H1 (cell line): ENCODE measurements around the gene PDE4B. TPM values are rescaled to one million over a fixed set of nuclear protein-coding genes. Genes with fewer than 3 reads are reported as not detected.

Experiments
- CTCF ChIA-PET: fragments of 300-600 bp; sonication (Branson Sonifier 250); formaldehyde crosslinking; loops from one replicate; lab custom pipeline; 2021; ENCODE audit not compliant: partially characterized antibody; lab: Charles Lee
- POLR2A ChIA-PET: fragments of 300-600 bp; sonication (Branson Sonifier 250); formaldehyde crosslinking; loops from one replicate; lab custom pipeline; 2021; ENCODE audit warnings: inconsistent platforms; ENCODE audit not compliant: partially characterized antibody; lab: Charles Lee
- DNase-seq, 2 experiments: peaks; one replicate each; pipeline versions ENCODE4 v3.0.0 to v3.0.0-alpha.2; 2010 to 2022; ENCODE audit warnings: low spot score in 2 of 2, low read depth in 1 of 2, mixed read lengths in 1 of 2
- FAIRE-seq: peaks from 2 replicates; lab custom pipeline; 2011; peaks lifted over from hg19 to GRCh38; lab: Jason Lieb, UNC
- H2AFZ ChIP-seq: 2 replicates; pipeline ENCODE4 v1.8.1; 2012; ENCODE audit warnings: low read length, inconsistent platforms
- H2AK5ac ChIP-seq: 2 replicates; pipeline ENCODE4 v1.6.1; 2013; ENCODE audit warnings: low read depth, low read length
- H2BK120ac ChIP-seq: replicated peaks from 2 replicates; pipeline ENCODE3; 2013; ENCODE audit warnings: low read depth, low read length, inconsistent platforms
- H2BK12ac ChIP-seq: 2 replicates; pipeline ENCODE4 v1.6.1; 2013; ENCODE audit warnings: low read depth, low read length
- H2BK15ac ChIP-seq: 2 replicates; pipeline ENCODE4 v1.6.1; 2013; ENCODE audit warnings: low read length
- H2BK20ac ChIP-seq: 2 replicates; pipeline ENCODE4 v1.6.1; 2013; ENCODE audit warnings: low read length
- H2BK5ac ChIP-seq: 2 replicates; pipeline ENCODE4 v1.6.1; 2013; ENCODE audit warnings: low read depth, low read length
- H3K14ac ChIP-seq: 2 replicates; pipeline ENCODE4 v1.6.1; 2013; ENCODE audit warnings: inconsistent platforms; ENCODE audit not compliant: insufficient read length
- H3K18ac ChIP-seq: 2 replicates; pipeline ENCODE4 v1.6.1; 2013; ENCODE audit warnings: low read length; ENCODE audit errors: extremely low read depth
- H3K23ac ChIP-seq: 2 replicates; pipeline ENCODE4 v1.6.1; 2013; ENCODE audit warnings: inconsistent platforms; ENCODE audit not compliant: insufficient read length
- H3K23me2 ChIP-seq: 2 replicates; pipeline ENCODE4 v1.6.1; 2013; ENCODE audit warnings: low read depth, low read length
- H3K27ac ChIP-seq: 2 replicates; pipeline ENCODE4 v1.6.1; 2011; ENCODE audit warnings: low read depth, low read length, inconsistent platforms
- H3K27me3 ChIP-seq, 4 experiments: replicated peaks in 1 of 4; 1 replicate in 1 of 4; 2 replicates in 3 of 4; pipeline versions ENCODE4 v1.6.1 to v1.8.1; 2011 to 2013; ENCODE audit warnings: low read length in 3 of 4, mild to moderate bottlenecking in 3 of 4, inconsistent platforms in 2 of 4, mixed read lengths in 2 of 4, moderate library complexity in 1 of 4; ENCODE audit not compliant: control insufficient read depth in 3 of 4, insufficient read depth in 3 of 4; ENCODE audit errors: extremely low read depth in 1 of 4
- H3K36me3 ChIP-seq, 4 experiments: 2 replicates each; pipeline versions ENCODE4 v1.6.1 to v1.8.1; 2011 to 2013; ENCODE audit warnings: mild to moderate bottlenecking in 4 of 4, low read length in 3 of 4, moderate library complexity in 2 of 4, control low read depth in 1 of 4, inconsistent platforms in 1 of 4; ENCODE audit not compliant: insufficient read depth in 4 of 4, control insufficient read depth in 2 of 4
- H3K4ac ChIP-seq: replicated peaks from 2 replicates; pipeline ENCODE3; 2013; ENCODE audit warnings: low read length, low read depth, mixed read lengths, inconsistent platforms; ENCODE audit not compliant: insufficient read length
- H3K4me1 ChIP-seq, 4 experiments: replicated peaks in 1 of 4; 1 replicate in 1 of 4; 2 replicates in 3 of 4; pipeline versions ENCODE4 v1.6.1 to v1.8.1; 2011 to 2013; ENCODE audit warnings: low read length in 3 of 4, inconsistent platforms in 2 of 4, mixed read lengths in 1 of 4; ENCODE audit not compliant: insufficient read depth in 4 of 4, control insufficient read depth in 3 of 4
- H3K4me2 ChIP-seq, 2 experiments: 2 replicates each; pipeline versions ENCODE4 v1.6.1 to v1.8.1; 2011 to 2013; ENCODE audit warnings: low read depth in 2 of 2, low read length in 2 of 2, control low read depth in 1 of 2, inconsistent platforms in 1 of 2, mild to moderate bottlenecking in 1 of 2; ENCODE audit not compliant: insufficient read depth in 1 of 2
- H3K4me3 ChIP-seq, 4 experiments: fragments of 200-600, 300-600 bp in 1 of 4; sonication (generic), shearing (Covaris generic), sonication (Bioruptor Twin) in 1 of 4; 2 replicates each; pipeline versions ENCODE4 v1.5.1 to v1.8.1; 2011 to 2016; ENCODE audit warnings: low read length in 4 of 4, low read depth in 3 of 4, control low read depth in 2 of 4, inconsistent platforms in 2 of 4, mild to moderate bottlenecking in 2 of 4, mixed read lengths in 1 of 4, moderate library complexity in 1 of 4; ENCODE audit not compliant: insufficient read depth in 2 of 4; ENCODE audit errors: extremely low read depth in 1 of 4
- H3K56ac ChIP-seq: replicated peaks from 2 replicates; pipeline ENCODE3; 2013; ENCODE audit warnings: low read depth, mild to moderate bottlenecking, mixed read lengths, low read length, inconsistent platforms; ENCODE audit not compliant: insufficient read length
- H3K79me1 ChIP-seq: 2 replicates; pipeline ENCODE4 v1.6.1; 2013; ENCODE audit warnings: low read depth, low read length, control low read depth
- H3K79me2 ChIP-seq, 2 experiments: 2 replicates each; pipeline versions ENCODE4 v1.6.1 to v1.8.1; 2012 to 2013; ENCODE audit warnings: low read length in 2 of 2, mild to moderate bottlenecking in 2 of 2, inconsistent platforms in 1 of 2; ENCODE audit not compliant: insufficient read depth in 2 of 2, control insufficient read depth in 1 of 2
- H3K9ac ChIP-seq, 4 experiments: replicated peaks in 1 of 4; 1 replicate in 1 of 4; 2 replicates in 3 of 4; pipeline versions ENCODE4 v1.6.1 to v1.8.1; 2011 to 2013; ENCODE audit warnings: low read depth in 3 of 4, low read length in 3 of 4, control low read depth in 2 of 4, mild to moderate bottlenecking in 2 of 4, moderate library complexity in 2 of 4, inconsistent platforms in 1 of 4; ENCODE audit errors: extremely low read depth in 1 of 4
- H3K9me3 ChIP-seq, 2 experiments: 2 replicates each; pipeline versions ENCODE4 v1.6.1 to v1.8.1; 2012 to 2013; ENCODE audit warnings: mild to moderate bottlenecking in 2 of 2, moderate library complexity in 2 of 2, control low read depth in 1 of 2, inconsistent platforms in 1 of 2, low read depth in 1 of 2, low read length in 1 of 2, mixed read lengths in 1 of 2; ENCODE audit not compliant: insufficient read depth in 2 of 2
- H4K20me1 ChIP-seq, 2 experiments: replicated peaks in 1 of 2; 2 replicates each; pipeline versions ENCODE3 to v1.8.1; 2011 to 2013; ENCODE audit warnings: inconsistent platforms in 2 of 2, low read length in 2 of 2, mild to moderate bottlenecking in 1 of 2; ENCODE audit not compliant: insufficient read depth in 2 of 2, control insufficient read depth in 1 of 2
- H4K5ac ChIP-seq: 2 replicates; pipeline ENCODE4 v1.6.1; 2013; ENCODE audit warnings: low read length, low read depth, mixed read lengths, inconsistent platforms; ENCODE audit not compliant: insufficient read length
- H4K8ac ChIP-seq: 2 replicates; pipeline ENCODE4 v1.8.0; 2013; ENCODE audit warnings: mild to moderate bottlenecking, moderate library complexity, low read length, inconsistent platforms; ENCODE audit not compliant: insufficient read depth; ENCODE audit errors: extremely low read depth
- H4K91ac ChIP-seq: replicated peaks from 2 replicates; pipeline ENCODE3; 2013; ENCODE audit warnings: low read length, mixed read lengths, inconsistent platforms; ENCODE audit not compliant: insufficient read length
- ASH2L ChIP-seq: fragments of 200-600, 300-600 bp; sonication (generic); IDR thresholded peaks from one replicate; pipeline ENCODE4 v1.7.1; 2017; ENCODE audit warnings: low read length
- BCL11A ChIP-seq, 2 experiments: IDR thresholded peaks; one replicate each; pipeline ENCODE4 v1.6.1; 2011; ENCODE audit warnings: low read depth in 2 of 2, low read length in 2 of 2, mild to moderate bottlenecking in 2 of 2
- CHD2 ChIP-seq: IDR thresholded peaks from 2 replicates; pipeline ENCODE4 v1.6.1; 2012; ENCODE audit warnings: low read length, improper control_type of control experiment
- CTBP2 ChIP-seq: IDR thresholded peaks from 2 replicates; pipeline ENCODE4 v1.7.0; 2011; ENCODE audit warnings: borderline replicate concordance, mild to moderate bottlenecking, moderate library complexity, mixed read lengths, low read length; ENCODE audit not compliant: insufficient read depth, insufficient read length
- FOSL1 ChIP-seq: IDR thresholded peaks from 2 replicates; pipeline ENCODE4 v1.6.1; 2011; ENCODE audit warnings: mild to moderate bottlenecking, low read depth, low read length, moderate library complexity; ENCODE audit not compliant: insufficient read depth
- GABPA ChIP-seq: IDR thresholded peaks from 2 replicates; pipeline ENCODE4 v1.6.1; 2011; ENCODE audit warnings: mild to moderate bottlenecking, low read length, moderate library complexity, borderline replicate concordance; ENCODE audit not compliant: insufficient read depth
- MAFK ChIP-seq: IDR thresholded peaks from 2 replicates; pipeline ENCODE4 v1.6.1; 2012; ENCODE audit warnings: low read depth, mild to moderate bottlenecking, improper control_type of control experiment, low read length
- POLR2AphosphoS5 ChIP-seq: IDR thresholded peaks from 2 replicates; pipeline ENCODE4 v1.6.1; 2011; ENCODE audit warnings: low read depth, low read length
- RXRA ChIP-seq: IDR thresholded peaks from 2 replicates; pipeline ENCODE4 v1.6.1; 2011; ENCODE audit warnings: low read depth, mild to moderate bottlenecking, low read length, moderate library complexity; ENCODE audit not compliant: insufficient read depth
- SAP30 ChIP-seq: fragments of 300-600 bp; sonication (generic); IDR thresholded peaks from 2 replicates; pipeline ENCODE4 v1.7.1; 2012; ENCODE audit warnings: low read length, moderate library complexity, mild to moderate bottlenecking, inconsistent platforms; ENCODE audit not compliant: insufficient read depth, insufficient replicate concordance
- SP2 ChIP-seq: IDR thresholded peaks from 2 replicates; pipeline ENCODE4 v1.6.1; 2012; ENCODE audit warnings: mild to moderate bottlenecking, low read length, inconsistent platforms
- TBP ChIP-seq: IDR thresholded peaks from 2 replicates; pipeline ENCODE4 v1.6.1; 2011; ENCODE audit warnings: low read depth, low read length, improper control_type of control experiment
- TCF12 ChIP-seq: IDR thresholded peaks from 2 replicates; pipeline ENCODE4 v1.6.1; 2011; ENCODE audit warnings: low read depth, mild to moderate bottlenecking, low read length
- USF2 ChIP-seq: IDR thresholded peaks from 2 replicates; pipeline ENCODE4 v1.6.1; 2011; ENCODE audit warnings: low read length, improper control_type of control experiment
- YY1 ChIP-seq: IDR thresholded peaks from 2 replicates; pipeline ENCODE4 v1.6.1; 2011; ENCODE audit warnings: low read depth, mild to moderate bottlenecking, low read length
- ZNF274 ChIP-seq: IDR thresholded peaks from 2 replicates; pipeline ENCODE4 v1.7.0; 2012; ENCODE audit warnings: low read length, borderline replicate concordance; ENCODE audit errors: extremely low read depth
- polyA plus RNA-seq, 7 experiments: library from polyadenylated mRNA; depleted of rRNA in 3 of 7; stranded (reverse) in 5 of 7; unstranded in 2 of 7; fragments of >200 nt in 5 of 7; fragments of 200-250 nt in 2 of 7; gene quantifications; 1 replicate in 5 of 7; 2 replicates in 1 of 7; 4 replicates in 1 of 7; pipeline versions ENCODE4 v1.2.1 to v1.2.3, GENCODE V29; 2011 to 2013; ENCODE audit warnings: missing spikeins in 2 of 7, mixed read lengths in 2 of 7
- total RNA-seq: library from RNA; stranded (reverse); fragmentation: NEBNext Ultra II Directional; extraction: Animal tissue kit (Norgen Biotek cat#: 25700); gene quantifications from 2 replicates; pipeline ENCODE4 v1.2.1, GENCODE V29; 2021

PDE4B gene
- total and polyA plus RNA-seq, 2 of the 8 experiments (the other 6 are each of a cell fraction or from before 2014, with no cell fraction given), result 5.0 to 15.1 TPM

- Histone ChIP-seq H3K14ac (no peak overlapping the region), H3K36me3 (no peaks in the 10 kb centered on the region), H3K4ac (no peak overlapping the region), H2BK120ac (no peak overlapping the region), H2AFZ (no peak overlapping the region), H3K79me2 (no peaks in the 10 kb centered on the region), H4K5ac (peak overlapping the region; percentile 10), H3K18ac (no peak overlapping the region), H3K27ac (no peak overlapping the region), H3K56ac (no peak overlapping the region), H3K4me3 (no peak overlapping the region), H3K4me1 (no peaks in the 10 kb centered on the region), H3K9ac (no peak overlapping the region), H3K27me3 (no peaks in the 10 kb centered on the region), H3K23me2 (no peaks in the 10 kb centered on the region), H2BK5ac (no peak overlapping the region), H4K8ac (no peak overlapping the region), H3K23ac (no peak overlapping the region), H3K4me2 (no peak overlapping the region), H3K9me3 (no peaks in the 10 kb centered on the region), H2BK12ac (no peak overlapping the region), H2BK20ac (no peak overlapping the region), H4K20me1 (no peaks in the 10 kb centered on the region), H2BK15ac (no peak overlapping the region), H2AK5ac (no peak overlapping the region), H4K91ac (no peak overlapping the region), H3K79me1 (no peaks in the 10 kb centered on the region)
- FAIRE-seq, result no peak
- DNase-seq, result no peak
- ChIA-PET POLR2A (no interaction called here), CTCF (no interaction called here)
- TF ChIP-seq ASH2L (no peak), GABPA (no peak), POLR2AphosphoS5 (no peak), RXRA (no peak), TCF12 (no peak), TBP (no peak), BCL11A (IDR thresholded peaks at IDR 0.05; ENCODE audit: low read depth in 2 of 2, low read length in 2 of 2) (no peak), USF2 (no peak), YY1 (no peak), SAP30 (no peak), CTBP2 (no peak), ZNF274 (no peak), SP2 (no peak), CHD2 (no peak), MAFK (no peak), FOSL1 (no peak)
These were observed 131.8 kb downstream of the PDE4B start for GRCh38 chr1:65924471-65924870.
